HepG2 (cell line): ENCODE data around the gene SURF6. TPM values are rescaled to one million over a fixed set of nuclear protein-coding genes. Genes with fewer than 3 reads are reported as not detected.

Experiments used
- ARNT2 ChIP-seq: sonication (generic); formaldehyde crosslinking; IDR thresholded peaks from 2 replicates; pipeline ENCODE4 v1.8.0; 2022; ENCODE audit warnings: mild to moderate bottlenecking, low read depth, missing genetic modification reagents, moderate library complexity
- CBX5 ChIP-seq: sonication (generic); formaldehyde crosslinking; IDR thresholded peaks from 2 replicates; pipeline ENCODE4 v1.4.0; 2020; ENCODE audit warnings: missing genetic modification reagents, borderline replicate concordance
- CEBPG ChIP-seq: IDR thresholded peaks from 2 replicates; pipeline ENCODE4 v1.6.1; 2016
- HNRNPLL ChIP-seq: fragments of 200-400 bp; formaldehyde crosslinking; IDR thresholded peaks from 2 replicates; pipeline ENCODE4 v1.6.1; 2017; ENCODE audit warnings: mild to moderate bottlenecking, low read depth, low read length; ENCODE audit not compliant: poor library complexity, severe bottlenecking
- IRX3 ChIP-seq: sonication (generic); formaldehyde crosslinking; IDR thresholded peaks from 2 replicates; pipeline ENCODE4 v1.8.1; 2023; ENCODE audit warnings: mild to moderate bottlenecking, low read depth, missing genetic modification reagents, borderline replicate concordance
- JUND ChIP-seq: sonication (generic); formaldehyde crosslinking; IDR thresholded peaks from 2 replicates; pipeline ENCODE4 v1.8.0; 2022; ENCODE audit warnings: mild to moderate bottlenecking, missing genetic modification reagents
- KMT2A ChIP-seq: sonication (generic); formaldehyde crosslinking; IDR thresholded peaks from 2 replicates; pipeline ENCODE4 v1.4.0; 2020; ENCODE audit warnings: missing genetic modification reagents
- MXI1 ChIP-seq: IDR thresholded peaks from 3 replicates; pipeline ENCODE4 v1.6.1; 2012; ENCODE audit warnings: low read depth, low read length, inconsistent platforms, borderline replicate concordance
- NKX3-1 ChIP-seq: sonication (generic); formaldehyde crosslinking; IDR thresholded peaks from 2 replicates; pipeline ENCODE4 v1.5.0; 2020; ENCODE audit warnings: missing genetic modification reagents
- PCBP1 ChIP-seq: fragments of 200-400 bp; formaldehyde crosslinking; IDR thresholded peaks from 2 replicates; pipeline ENCODE4 v1.6.1; 2017; ENCODE audit warnings: mild to moderate bottlenecking, low read depth, low read length, borderline replicate concordance
- SMAD3 ChIP-seq: sonication (generic); formaldehyde crosslinking; IDR thresholded peaks from 2 replicates; pipeline ENCODE4 v1.4.0; 2020; ENCODE audit warnings: missing genetic modification reagents
- SOX13 ChIP-seq, 3 experiments: fragments of 450-650 bp in 1 of 3; sonication (generic) in 1 of 3; formaldehyde crosslinking in 1 of 3; IDR thresholded peaks in 2 of 3; conservative IDR thresholded peaks in 1 of 3; 2 replicates each; pipeline versions ENCODE4 v1.5.0 to v1.6.1; 2016 to 2020; ENCODE audit warnings: antibody characterized with exemption in 1 of 3, mild to moderate bottlenecking in 1 of 3, missing compliant biosample characterization in 1 of 3, missing genetic modification reagents in 1 of 3, moderate library complexity in 1 of 3
- THAP7 ChIP-seq: sonication (generic); formaldehyde crosslinking; IDR thresholded peaks from 2 replicates; pipeline ENCODE4 v1.8.1; 2023; ENCODE audit warnings: mild to moderate bottlenecking, missing genetic modification reagents
- THYN1 ChIP-seq: sonication (generic); formaldehyde crosslinking; IDR thresholded peaks from 2 replicates; pipeline ENCODE4 v1.8.1; 2023; ENCODE audit warnings: low read depth, mild to moderate bottlenecking, moderate library complexity, missing genetic modification reagents, borderline replicate concordance
- ZBTB3 ChIP-seq: sonication (generic); formaldehyde crosslinking; IDR thresholded peaks from 2 replicates; pipeline ENCODE4 v1.4.0; 2020; ENCODE audit warnings: low read depth, mild to moderate bottlenecking, moderate library complexity, missing genetic modification reagents, borderline replicate concordance
- ZBTB34 ChIP-seq: sonication (generic); formaldehyde crosslinking; IDR thresholded peaks from 2 replicates; pipeline ENCODE4 v1.8.0; 2022; ENCODE audit warnings: mild to moderate bottlenecking, missing genetic modification reagents
- ZBTB38 ChIP-seq: sonication (generic); formaldehyde crosslinking; IDR thresholded peaks from 2 replicates; pipeline ENCODE4 v1.5.1; 2020; ENCODE audit warnings: mild to moderate bottlenecking, missing genetic modification reagents
- ZFY ChIP-seq: sonication (generic); formaldehyde crosslinking; IDR thresholded peaks from 2 replicates; pipeline ENCODE4 v1.4.0; 2020; ENCODE audit warnings: missing genetic modification reagents
- ZGPAT ChIP-seq: IDR thresholded peaks from 2 replicates; pipeline ENCODE4 v1.6.1; 2016; ENCODE audit warnings: mild to moderate bottlenecking
- ZNF230 ChIP-seq: sonication (generic); formaldehyde crosslinking; IDR thresholded peaks from 2 replicates; pipeline ENCODE4 v1.4.0; 2020; ENCODE audit warnings: mild to moderate bottlenecking, missing genetic modification reagents
- ZNF382 ChIP-seq: sonication (generic); formaldehyde crosslinking; IDR thresholded peaks from 2 replicates; pipeline ENCODE4 v1.5.0; 2020; ENCODE audit warnings: missing genetic modification reagents, mild to moderate bottlenecking, borderline replicate concordance
- ZNF574 ChIP-seq: sonication (generic); formaldehyde crosslinking; IDR thresholded peaks from 2 replicates; pipeline ENCODE4 v1.4.0; 2020; ENCODE audit warnings: missing genetic modification reagents
- ZNF619 ChIP-seq: sonication (generic); formaldehyde crosslinking; IDR thresholded peaks from 2 replicates; pipeline ENCODE4 v1.4.0; 2020; ENCODE audit warnings: mild to moderate bottlenecking, missing genetic modification reagents
- polyA plus RNA-seq, 8 experiments: library from polyadenylated mRNA; depleted of rRNA in 3 of 8; stranded (reverse) in 7 of 8; unstranded in 1 of 8; fragments of >200 nt; fragmentation: Illumina TruSeq in 4 of 8; extraction: Trizol in 4 of 8; gene quantifications; 2 replicates each; pipeline versions ENCODE4 v1.2.1 to v1.2.3, GENCODE V29; 2011 to 2016; ENCODE audit warnings: low read depth in 4 of 8, missing spikeins in 1 of 8, mixed read lengths in 1 of 8; ENCODE audit not compliant: insufficient read depth in 1 of 8
- total RNA-seq, 5 experiments: library from RNA; depleted of rRNA; stranded (reverse); fragments of >200 nt; fragmentation: Illumina TruSeq; extraction: Trizol; gene quantifications; 2 replicates each; pipeline ENCODE4 v1.2.3, GENCODE V29; 2016; ENCODE audit warnings: low read depth in 1 of 5

Gene SURF6
- total and polyA plus RNA-seq, 2 of the 13 experiments (the other 11 are each of a cell fraction or from before 2014, with no cell fraction given) = 5.9 to 14.7 TPM

- TF ChIP-seq ZNF619 (CRISPR knock-in tag) = no peak
- TF ChIP-seq CEBPG (CRISPR knock-in tag) = no peak
- no peak for TF ChIP-seq CBX5 (CRISPR knock-in tag)
- no peak for TF ChIP-seq THYN1 (CRISPR knock-in tag)
- no peak for TF ChIP-seq ZBTB34 (CRISPR knock-in tag)
- no peak for TF ChIP-seq ZNF382 (CRISPR knock-in tag)
- TF ChIP-seq NKX3-1 (CRISPR knock-in tag) = no peak
- TF ChIP-seq ZBTB38 = 0 out of 2 replicates have a peak, but pooled peaks have one; percentile 39
- peak; percentile 58; the same call in 1 of the 2 replicates for TF ChIP-seq ZNF574 (CRISPR knock-in tag)
- peak; percentile 83; the same call in 1 of the 2 replicates for TF ChIP-seq PCBP1
- 0 out of 2 replicates have a peak, but pooled peaks have one; percentile 41 for TF ChIP-seq ZGPAT (CRISPR knock-in tag)
- TF ChIP-seq SOX13 (IDR thresholded peaks at IDR 0.05) = no peak
- TF ChIP-seq SOX13 (CRISPR knock-in tag; conservative IDR thresholded peaks at IDR 0.05 in 1 of 2, IDR thresholded peaks at IDR 0.05 in 1 of 2) = no peak
- no peak for TF ChIP-seq JUND (CRISPR knock-in tag)
- peak; percentile 51 for TF ChIP-seq HNRNPLL
- no peak for TF ChIP-seq ZBTB3 (CRISPR knock-in tag)
- TF ChIP-seq SMAD3 (CRISPR knock-in tag) = 0 out of 2 replicates have a peak, but pooled peaks have one; percentile 1
- TF ChIP-seq KMT2A (CRISPR knock-in tag) = peak; percentile 36; the same call in 1 of the 2 replicates
- peak; percentile 57; the same call in 1 of the 2 replicates for TF ChIP-seq ZNF230
- no peak for TF ChIP-seq IRX3 (CRISPR knock-in tag)
- peak; percentile 66; the same call in 1 of the 3 replicates for TF ChIP-seq MXI1
- peak; percentile 36; the same call in 1 of the 2 replicates for TF ChIP-seq ARNT2 (CRISPR knock-in tag)
- TF ChIP-seq ZFY (CRISPR knock-in tag) = peak; percentile 65
- TF ChIP-seq THAP7 = no peak
Measured at GRCh38 chr9:133356391-133357091, 20.6 kb upstream of the SURF6 start, which contains the start of the genes SURF1 and SURF2 (continued).
